K562 (cell line): ENCODE results near the gene AP2A2. TPM values are rescaled to one million over a fixed set of nuclear protein-coding genes. Genes with fewer than 3 reads are reported as not detected.

Experiments
- ATAC-seq: fragments of 200-7000 bp; cut with Tn5 transposase; 3 replicates; pipeline ENCODE4 v1.9.1; 2020; ENCODE audit warnings: moderate library complexity
- BruUV-seq: library from RNA; stranded (reverse); fragments of 400-500 nt; replicated peaks from 2 replicates; lab custom pipeline; 2021; lab: Mats Ljungman, UMichigan
- CTCF ChIA-PET: fragments of 300-600 bp; formaldehyde crosslinking; extraction: SDS; loops from one replicate; lab custom pipeline; 2021; ENCODE audit warnings: low intra/inter-chr PET ratio; lab: Yijun Ruan, JAX
- POLR2A ChIA-PET: fragments of 300-600, 350-650 bp; sonication (Branson Sonifier 250); formaldehyde crosslinking; extraction: SDS; loops from one replicate; lab custom pipeline; 2021; ENCODE audit warnings: antibody characterized with exemption, inconsistent platforms; lab: Yijun Ruan, JAX
- DNase-seq, 4 experiments: peaks; one replicate each; pipeline versions ENCODE4 v3.0.0 to v3.0.0-alpha.2; 2011 to 2018; ENCODE audit warnings: low spot score in 3 of 4, mixed read lengths in 3 of 4; ENCODE audit errors: extremely low read depth in 1 of 4
- FAIRE-seq: peaks from 2 replicates; lab custom pipeline; 2011; peaks lifted over from hg19 to GRCh38; lab: Jason Lieb, UNC
- H2AFZ ChIP-seq: 2 replicates; pipeline ENCODE4 v1.6.0; 2011; ENCODE audit warnings: low read depth, low read length, control low read depth, inconsistent platforms
- H3K27ac ChIP-seq: fragments of 200-600 bp; 3 replicates; pipeline ENCODE4 v1.8.0; 2011; ENCODE audit warnings: low read depth, mild to moderate bottlenecking, control low read depth, inconsistent platforms, low read length, moderate library complexity, mixed read lengths; ENCODE audit errors: extremely low read depth
- H3K27me3 ChIP-seq, 2 experiments: fragments of 300-600 bp in 1 of 2; 2 replicates in 1 of 2; 3 replicates in 1 of 2; pipeline versions ENCODE4 v1.6.0 to v1.8.0; 2011; ENCODE audit warnings: inconsistent platforms in 2 of 2, low read length in 2 of 2, mild to moderate bottlenecking in 1 of 2, mixed read lengths in 1 of 2, moderate library complexity in 1 of 2; ENCODE audit not compliant: control insufficient read depth in 2 of 2, insufficient read depth in 2 of 2
- H3K36me3 ChIP-seq: fragments of 300-600 bp; 3 replicates; pipeline ENCODE4 v1.8.0; 2011; ENCODE audit warnings: mild to moderate bottlenecking, low read length, inconsistent platforms; ENCODE audit not compliant: control insufficient read depth, insufficient read depth
- H3K4me1 ChIP-seq, 2 experiments: fragments of 200-600 bp in 1 of 2; replicated peaks in 1 of 2; 2 replicates in 1 of 2; 3 replicates in 1 of 2; pipeline versions ENCODE4 v1.5.1 to v1.8.0; 2011; ENCODE audit warnings: inconsistent platforms in 2 of 2, low read length in 2 of 2, mild to moderate bottlenecking in 1 of 2, mixed read lengths in 1 of 2, moderate library complexity in 1 of 2; ENCODE audit not compliant: control insufficient read depth in 2 of 2, insufficient read depth in 2 of 2
- H3K4me2 ChIP-seq: 2 replicates; pipeline ENCODE4 v1.6.1; 2011; ENCODE audit warnings: low read length, control low read depth, inconsistent platforms, mixed read lengths; ENCODE audit not compliant: insufficient read depth
- H3K4me3 ChIP-seq: fragments of 200-600 bp; sonication (generic), shearing (Covaris generic); 2 replicates; pipeline ENCODE4 v1.5.1; 2016; ENCODE audit warnings: control low read depth, inconsistent platforms
- H3K79me2 ChIP-seq: fragments of 200-600 bp; 3 replicates; pipeline ENCODE4 v1.8.0; 2011; ENCODE audit warnings: low read length, inconsistent platforms; ENCODE audit not compliant: control insufficient read depth, insufficient read depth
- H3K9ac ChIP-seq, 2 experiments: 2 replicates each; pipeline versions ENCODE4 v1.6.0 to v1.6.1; 2011; ENCODE audit warnings: low read depth in 2 of 2, low read length in 2 of 2, control low read depth in 1 of 2, inconsistent platforms in 1 of 2, mild to moderate bottlenecking in 1 of 2, mixed read lengths in 1 of 2; ENCODE audit not compliant: insufficient read depth in 1 of 2
- H3K9me1 ChIP-seq: one replicate; pipeline ENCODE4 v1.6.0; 2011; ENCODE audit warnings: inconsistent platforms, mild to moderate bottlenecking, low read length, moderate library complexity; ENCODE audit not compliant: control insufficient read depth, insufficient read depth
- H3K9me3 ChIP-seq: replicated peaks from 2 replicates; pipeline ENCODE4 v1.5.1; 2011; ENCODE audit warnings: low read depth, low read length, inconsistent platforms; ENCODE audit not compliant: control insufficient read depth, insufficient read depth
- H4K20me1 ChIP-seq: replicated peaks from 2 replicates; pipeline ENCODE4 v1.6.1; 2011; ENCODE audit warnings: low read length, inconsistent platforms, mixed read lengths; ENCODE audit not compliant: control insufficient read depth, insufficient read depth
- BMI1 ChIP-seq: fragments of 150-350 bp; IDR thresholded peaks from 2 replicates; pipeline ENCODE4 v1.6.1; 2014; ENCODE audit warnings: low read length
- NR2C2 ChIP-seq, 2 experiments: fragments of 200-800 bp in 1 of 2; sonication (Bioruptor generic) in 1 of 2; sonication (generic) in 1 of 2; formaldehyde crosslinking in 1 of 2; IDR thresholded peaks; 2 replicates each; pipeline versions ENCODE4 v1.6.1 to v1.8.0; 2016 to 2022; ENCODE audit warnings: mild to moderate bottlenecking in 1 of 2, missing compliant biosample characterization in 1 of 2, missing genetic modification characterization in 1 of 2, missing genetic modification reagents in 1 of 2
- RNF2 ChIP-seq: sonication (generic); IDR thresholded peaks from 2 replicates; pipeline ENCODE4 v1.6.1; 2016
- RREB1 ChIP-seq: fragments of 250-450 bp; sonication (Bioruptor Pico); IDR thresholded peaks from 2 replicates; pipeline ENCODE4 v1.4.0; 2020
- ZNF589 ChIP-seq: fragments of 200-800 bp; sonication (Bioruptor generic); IDR thresholded peaks from 2 replicates; pipeline ENCODE4 v1.6.1; 2016; ENCODE audit warnings: low read depth, missing genetic modification characterization, missing compliant biosample characterization
- ZNF668 ChIP-seq: fragments of 250-450 bp; sonication (Bioruptor Pico); IDR thresholded peaks from 2 replicates; pipeline ENCODE4 v1.8.0; 2022; ENCODE audit warnings: mild to moderate bottlenecking, inconsistent platforms
- ZNF77 ChIP-seq: fragments of 250-450 bp; sonication (Bioruptor Pico); IDR thresholded peaks from 2 replicates; pipeline ENCODE4 v1.5.0; 2020
- WGBS: fragments of 100-300 bp; shearing (Covaris generic); methylation state at CpG from one replicate; pipeline ENCODE4 v1.1.6; 2016; ENCODE audit warnings: low coverage, mixed read lengths; ENCODE audit not compliant: insufficient coverage; ENCODE audit errors: missing lambda C conversion rate; 5-methylcytosine and 5-hydroxymethylcytosine counted together
- in situ Hi-C: fragments of 300-500 bp; cut with MboI; formaldehyde crosslinking; loops from 4 replicates; pipeline ENCODE4 v1.15.0; 2018; ENCODE audit warnings: inconsistent platforms, mixed read lengths
- intact Hi-C: fragments of 100-400 bp; cut with micrococcal nuclease; formaldehyde crosslinking; loops from 2 replicates; pipeline ENCODE4 v1.14.2; 2022
- polyA plus RNA-seq, 8 experiments: library from polyadenylated mRNA; depleted of rRNA in 4 of 8; stranded (reverse) in 5 of 8; unstranded in 3 of 8; fragments of >200 nt; fragmentation: Nextera tagmentation in 2 of 8; fragmentation: Illumina TruSeq in 1 of 8; extraction: Ambion mirVana in 2 of 8; extraction: Trizol in 1 of 8; gene quantifications; 2 replicates each; pipeline versions ENCODE4 v1.2.1 to v1.2.3, GENCODE V29; 2011 to 2014; ENCODE audit warnings: inconsistent platforms in 1 of 8, missing spikeins in 1 of 8
- total RNA-seq, 7 experiments: library from RNA; depleted of rRNA in 6 of 7; stranded (reverse); fragments of >200 nt in 6 of 7; fragmentation: Illumina TruSeq in 2 of 7; extraction: Trizol in 2 of 7; gene quantifications; 2 replicates each; pipeline versions ENCODE4 v1.2.1 to v1.2.3, GENCODE V29; 2011 to 2021; ENCODE audit warnings: low replicate concordance in 1 of 7

Gene AP2A2
- total and polyA plus RNA-seq, 9 of the 15 experiments (the other 6 are each of a cell fraction or from before 2014, with no cell fraction given): 0.69 to 41.7 (median 15.2) TPM

GRCh38 chr11:985406-985805, 59.7 kb downstream of the AP2A2 start:
- Histone ChIP-seq H3K79me2 (no peaks in the 10 kb centered on the region), H3K27me3 (no peaks in the 10 kb centered on the region), H3K9ac (no peak overlapping the region), H2AFZ (no peak overlapping the region), H3K4me2 (no peak overlapping the region), H3K4me3 (no peak overlapping the region), H3K27ac (no peak overlapping the region), H3K9me1 (no peaks in the 10 kb centered on the region), H3K9me3 (no peaks in the 10 kb centered on the region), H4K20me1 (no peaks in the 10 kb centered on the region), H3K4me1 (peaks cover 0 to 6% of the 10 kb centered on the region in 2 experiments; a peak in 1 of 5 replicates), H3K36me3 (peaks cover 68% of the 10 kb centered on the region; the same call in 2 of the 3 replicates)
- ATAC-seq (no peak), DNase-seq (no peak), FAIRE-seq (no peak)
- in situ Hi-C loops: no loop called here
- BruUV-seq: no TSS peak
- no peak for TF ChIP-seq ZNF77 (CRISPR knock-in tag)
- no peak for TF ChIP-seq RNF2
- intact Hi-C loops: no loop called here
- WGBS: 96% methylated on average over 20 of the region's 21 CpGs
- ChIA-PET POLR2A (no interaction called here), CTCF (no interaction called here)

GRCh38 chr11:985848-986247, 60.2 kb downstream of the AP2A2 start:
- no peaks in the 10 kb centered on the region for H3K9me1 ChIP-seq
- no peaks in the 10 kb centered on the region for H3K9me3 ChIP-seq
- FAIRE-seq (no peak), DNase-seq (no peak), ATAC-seq (no peak)
- H3K27ac ChIP-seq: no peak overlapping the region
- H3K9ac ChIP-seq: peak overlapping the region in 1 of 2 experiments; percentile 14; a peak in 1 of 4 replicates
- H2AFZ ChIP-seq: no peak overlapping the region
- ChIA-PET CTCF (no interaction called here), POLR2A (no interaction called here)
- no peak overlapping the region for H3K4me2 ChIP-seq
- H3K27me3 ChIP-seq: no peaks in the 10 kb centered on the region
- intact Hi-C loops: no loop called here
- H4K20me1 ChIP-seq: no peaks in the 10 kb centered on the region
- no TSS peak for BruUV-seq
- 92% methylated on average over 14 of the region's 20 CpGs for WGBS
- in situ Hi-C loops: no loop called here
- H3K4me1 ChIP-seq: peaks cover 0 to 6% of the 10 kb centered on the region in 2 experiments; a peak in 1 of 5 replicates
- peaks cover 65% of the 10 kb centered on the region; the same call in 2 of the 3 replicates for H3K36me3 ChIP-seq
- no peaks in the 10 kb centered on the region for H3K79me2 ChIP-seq
- H3K4me3 ChIP-seq: no peak overlapping the region
- no peak for TF ChIP-seq RREB1 (CRISPR knock-in tag)
- no peak for TF ChIP-seq BMI1
- no peak for TF ChIP-seq ZNF668 (CRISPR knock-in tag)
- no peak for TF ChIP-seq ZNF589 (CRISPR knock-in tag)
- no peak for TF ChIP-seq NR2C2 (CRISPR knock-in tag; IDR thresholded peaks at IDR 0.05)
- TF ChIP-seq NR2C2 (tag; IDR thresholded peaks at IDR 0.05): no peak
